GM18861 (cell line): ENCODE results near the gene OSBPL9.
"Not testable (repeated sequence)": the region's sequence is repeated elsewhere in the genome, so short reads cannot be mapped to it uniquely, and the experiment has no call there.

Experiments used
- ATAC-seq: cut with Tn5 transposase; IDR thresholded peaks from one replicate; pipeline ENCODE4 v1.9.1; 2021; ENCODE audit not compliant: unreplicated experiment

OSBPL9 gene

GRCh38 chr1:51663721-51664120, 46.8 kb downstream of the OSBPL9 start:
- ATAC-seq = no peak

GRCh38 chr1:51664421-51665240, 47.7 kb downstream of the OSBPL9 start:
- ATAC-seq = no peak

- ATAC-seq = no peak
These were observed 49.6 kb downstream of the OSBPL9 start for GRCh38 chr1:51666478-51666877.

GRCh38 chr1:51667561-51667960, 50.7 kb downstream of the OSBPL9 start:
- ATAC-seq = no peak

- no peak for ATAC-seq
These were observed 52.4 kb downstream of the OSBPL9 start for GRCh38 chr1:51669272-51669671.

- no peak for ATAC-seq
These were observed 52.9 kb downstream of the OSBPL9 start for GRCh38 chr1:51669816-51670215.

- no peak for ATAC-seq
These were observed 54.8 kb downstream of the OSBPL9 start for GRCh38 chr1:51671527-51672325.

- ATAC-seq = no peak
These were observed 56.4 kb downstream of the OSBPL9 start for GRCh38 chr1:51673279-51673678.

GRCh38 chr1:51675177-51675780, 58.4 kb downstream of the OSBPL9 start:
- ATAC-seq = no peak

- ATAC-seq = no peak
These were observed 62.5 kb downstream of the OSBPL9 start for GRCh38 chr1:51679435-51679834.

GRCh38 chr1:51684776-51685175, 67.9 kb downstream of the OSBPL9 start:
- no peak for ATAC-seq

- no peak for ATAC-seq
These were observed 69.6 kb downstream of the OSBPL9 start for GRCh38 chr1:51686450-51686849.

- no peak for ATAC-seq
These were observed 72.2 kb downstream of the OSBPL9 start for GRCh38 chr1:51689075-51689440.

GRCh38 chr1:51689643-51690042, 72.8 kb downstream of the OSBPL9 start:
- no peak for ATAC-seq

GRCh38 chr1:51690285-51690961, 73.5 kb downstream of the OSBPL9 start:
- no peak for ATAC-seq

- ATAC-seq = no peak
These were observed 75.0 kb downstream of the OSBPL9 start for GRCh38 chr1:51691920-51692319.

GRCh38 chr1:51693419-51694155, 76.7 kb downstream of the OSBPL9 start:
- ATAC-seq = no peak

- ATAC-seq = no peak
These were observed 80.3 kb downstream of the OSBPL9 start for GRCh38 chr1:51697166-51697565.

- ATAC-seq = no peak
These were observed 82.5 kb downstream of the OSBPL9 start for GRCh38 chr1:51699391-51699790.

- not testable (repeated sequence) for ATAC-seq
These were observed 84.9 kb downstream of the OSBPL9 start for GRCh38 chr1:51701782-51702181.

GRCh38 chr1:51702220-51702619, 85.3 kb downstream of the OSBPL9 start:
- ATAC-seq = not testable (repeated sequence)
